Calu3 (cell line): ENCODE results near the gene AGBL1. TPM values are rescaled to one million over a fixed set of nuclear protein-coding genes. Genes with fewer than 3 reads are reported as not detected.
"Not testable (repeated sequence)": the region's sequence is repeated elsewhere in the genome, so short reads cannot be mapped to it uniquely, and the experiment has no call there.

Source experiments
- BruUV-seq: library from RNA; stranded (reverse); fragments of 400-500 nt; replicated peaks from 2 replicates; lab custom pipeline; 2021; lab: Mats Ljungman, UMichigan
- CTCF ChIA-PET: fragments of 300-600 bp; sonication (Branson Sonifier 250); formaldehyde crosslinking; loops from one replicate; lab custom pipeline; 2022; ENCODE audit warnings: antibody characterized with exemption; lab: Charles Lee
- DNase-seq: peaks from one replicate; pipeline ENCODE4 v3.0.0; 2022
- H3K27ac Mint-ChIP-seq: one replicate; pipeline ENCODE4 v1.8.0; 2022; ENCODE audit warnings: mixed read lengths; ENCODE audit not compliant: unreplicated experiment
- H3K27me3 Mint-ChIP-seq: one replicate; pipeline ENCODE4 v1.8.0; 2022; ENCODE audit warnings: mixed read lengths; ENCODE audit not compliant: unreplicated experiment
- H3K36me3 Mint-ChIP-seq: one replicate; pipeline ENCODE4 v1.8.0; 2022; ENCODE audit warnings: mild to moderate bottlenecking, moderate library complexity, mixed read lengths; ENCODE audit not compliant: insufficient read depth, unreplicated experiment
- H3K4me1 Mint-ChIP-seq: one replicate; pipeline ENCODE4 v1.8.0; 2022; ENCODE audit warnings: mild to moderate bottlenecking, low read depth, mixed read lengths; ENCODE audit not compliant: unreplicated experiment
- H3K4me3 Mint-ChIP-seq: one replicate; pipeline ENCODE4 v1.8.0; 2022; ENCODE audit warnings: mild to moderate bottlenecking, low read depth, moderate library complexity, mixed read lengths; ENCODE audit not compliant: unreplicated experiment
- H3K9me3 Mint-ChIP-seq: one replicate; pipeline ENCODE4 v1.8.0; 2022; ENCODE audit warnings: low read depth, mixed read lengths; ENCODE audit not compliant: unreplicated experiment
- intact Hi-C: fragments of 100-400 bp; cut with micrococcal nuclease; formaldehyde crosslinking; loops from one replicate; pipeline ENCODE4 v1.10.0; 2022; ENCODE audit not compliant: unreplicated experiment
- total RNA-seq: library from RNA; stranded (reverse); gene quantifications from 2 replicates; pipeline ENCODE4 v1.2.3, GENCODE V29; 2022
- TF ChIP-seq, protein P1 (sequence below): fragments of 200-600 bp; IDR thresholded peaks from one replicate; pipeline ENCODE4 v1.8.0; 2022; ENCODE audit warnings: antibody characterized with exemption; ENCODE audit not compliant: unreplicated experiment

Gene AGBL1
- total RNA-seq, 1 experiment from 2014 or later = not detected

DNA sequence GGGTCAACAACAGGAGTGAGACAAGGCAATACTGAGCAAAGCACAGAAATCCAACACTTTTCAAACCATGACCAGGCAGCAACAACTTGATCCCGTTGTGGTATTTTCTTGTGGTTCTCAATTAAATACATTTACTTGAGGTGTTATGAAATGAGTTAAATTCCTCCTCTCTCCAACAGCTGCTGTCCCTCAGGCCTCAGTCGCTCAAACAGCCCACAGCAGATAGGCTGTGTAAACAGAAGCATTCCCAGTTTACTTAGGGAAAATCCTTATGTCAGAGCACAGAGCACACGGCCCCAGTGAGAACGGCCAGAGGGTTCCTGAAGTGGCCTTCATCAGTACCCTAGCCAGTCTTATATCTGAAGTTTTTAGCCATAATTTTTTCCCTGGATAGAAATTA lies 359.9 kb downstream of the AGBL1 start:
- no peak overlapping the region for H3K4me3 Mint-ChIP-seq
- TF ChIP-seq, protein P1, sequence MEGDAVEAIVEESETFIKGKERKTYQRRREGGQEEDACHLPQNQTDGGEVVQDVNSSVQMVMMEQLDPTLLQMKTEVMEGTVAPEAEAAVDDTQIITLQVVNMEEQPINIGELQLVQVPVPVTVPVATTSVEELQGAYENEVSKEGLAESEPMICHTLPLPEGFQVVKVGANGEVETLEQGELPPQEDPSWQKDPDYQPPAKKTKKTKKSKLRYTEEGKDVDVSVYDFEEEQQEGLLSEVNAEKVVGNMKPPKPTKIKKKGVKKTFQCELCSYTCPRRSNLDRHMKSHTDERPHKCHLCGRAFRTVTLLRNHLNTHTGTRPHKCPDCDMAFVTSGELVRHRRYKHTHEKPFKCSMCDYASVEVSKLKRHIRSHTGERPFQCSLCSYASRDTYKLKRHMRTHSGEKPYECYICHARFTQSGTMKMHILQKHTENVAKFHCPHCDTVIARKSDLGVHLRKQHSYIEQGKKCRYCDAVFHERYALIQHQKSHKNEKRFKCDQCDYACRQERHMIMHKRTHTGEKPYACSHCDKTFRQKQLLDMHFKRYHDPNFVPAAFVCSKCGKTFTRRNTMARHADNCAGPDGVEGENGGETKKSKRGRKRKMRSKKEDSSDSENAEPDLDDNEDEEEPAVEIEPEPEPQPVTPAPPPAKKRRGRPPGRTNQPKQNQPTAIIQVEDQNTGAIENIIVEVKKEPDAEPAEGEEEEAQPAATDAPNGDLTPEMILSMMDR = no peak

DNA sequence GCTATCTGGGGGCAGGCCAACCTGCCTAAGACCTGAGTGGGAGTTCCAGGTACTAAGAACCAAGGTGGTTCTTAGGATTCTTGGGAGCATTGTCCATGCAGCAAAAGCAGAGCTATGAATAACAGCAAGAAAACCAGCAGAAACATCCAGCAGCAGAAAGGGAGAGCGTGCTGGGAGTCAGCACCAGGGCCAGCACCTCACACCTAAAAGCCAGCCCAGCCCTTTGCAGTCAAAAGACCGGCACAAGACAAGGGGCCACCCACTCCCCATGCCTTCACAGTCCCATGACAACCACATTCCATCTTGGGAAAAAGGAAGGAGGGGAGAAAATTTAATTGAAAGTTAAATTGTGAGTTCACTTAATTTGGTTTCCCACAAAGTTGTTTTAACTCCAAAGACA lies 364.9 kb downstream of the AGBL1 start:
- TF ChIP-seq, protein P1 = no peak
- Mint-ChIP-seq H3K4me1 (no peaks in the 10 kb centered on the region), H3K9me3 (peaks cover 15% of the 10 kb centered on the region), H3K36me3 (no peaks in the 10 kb centered on the region), H3K4me3 (no peak overlapping the region), H3K27ac (no peak overlapping the region), H3K27me3 (no peaks in the 10 kb centered on the region)
- BruUV-seq = no TSS peak
- CTCF ChIA-PET = no interaction called here
- intact Hi-C loops = no loop called here
- DNase-seq = no peak

More for the DNA sequence above, 359.9 kb downstream of the AGBL1 start:
- Mint-ChIP-seq H3K36me3 (no peaks in the 10 kb centered on the region), H3K9me3 (peaks cover 9% of the 10 kb centered on the region), H3K27ac (no peak overlapping the region), H3K4me1 (no peaks in the 10 kb centered on the region), H3K27me3 (no peaks in the 10 kb centered on the region)
- intact Hi-C loops = no loop called here
- CTCF ChIA-PET = no interaction called here
- no peak for DNase-seq
- BruUV-seq = no TSS peak

DNA sequence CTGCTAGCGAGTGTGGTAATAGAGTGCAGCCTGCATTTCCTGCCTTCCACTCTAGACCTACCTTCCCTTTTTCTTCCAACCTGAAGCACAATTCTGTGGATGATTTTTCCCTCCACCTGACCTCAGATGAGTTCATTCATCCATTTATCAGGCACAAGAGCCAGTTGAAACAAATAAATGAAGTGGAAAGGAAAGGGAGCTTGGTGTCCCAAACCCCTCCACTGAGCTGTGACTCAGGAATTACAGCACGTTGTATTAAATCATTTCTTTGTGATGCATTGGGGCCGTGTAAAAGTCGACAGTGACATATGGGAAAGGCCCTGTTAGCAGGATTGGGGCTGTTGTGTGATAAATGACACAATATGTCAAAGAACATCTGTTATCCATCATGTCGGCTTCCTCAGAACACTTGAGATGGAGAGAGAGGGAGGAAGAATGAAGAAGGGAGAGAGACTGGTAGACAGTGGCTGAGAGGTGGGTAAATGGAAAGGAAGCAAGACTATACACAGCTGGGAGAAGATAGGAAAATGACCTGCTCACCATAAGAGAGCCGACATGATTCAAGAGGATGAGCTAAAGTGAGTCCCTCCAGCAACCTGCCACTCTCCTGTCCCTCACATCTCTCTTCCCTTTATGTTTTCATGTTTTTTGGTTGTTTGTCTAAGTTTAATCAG lies 366.0 kb downstream of the AGBL1 start:
- intact Hi-C loops = no loop called here
- BruUV-seq = no TSS peak

DNA sequence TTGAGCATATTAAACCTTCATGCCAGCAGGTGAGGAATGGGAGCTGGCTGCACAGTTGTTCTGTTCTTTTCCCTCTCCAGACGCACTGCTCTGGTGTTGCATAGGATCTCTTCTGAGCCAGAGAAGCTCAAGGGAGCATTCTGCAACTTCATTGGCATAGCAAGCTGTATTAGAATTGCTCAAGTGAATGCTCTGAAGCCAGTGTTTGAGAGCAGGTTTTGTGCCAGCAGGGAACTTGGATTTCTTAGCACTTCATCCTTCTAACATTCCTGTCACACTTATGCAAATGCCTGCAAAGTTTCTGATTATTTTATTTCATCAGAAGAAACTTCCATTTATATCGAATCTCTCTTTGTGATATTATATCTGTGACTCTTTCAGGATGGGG lies 366.6 kb downstream of the AGBL1 start:
- BruUV-seq = no TSS peak
- no peak for DNase-seq
- H3K27ac Mint-ChIP-seq = no peak overlapping the region
- peaks cover 15% of the 10 kb centered on the region for H3K9me3 Mint-ChIP-seq
- H3K4me3 Mint-ChIP-seq = no peak overlapping the region
- no peaks in the 10 kb centered on the region for H3K36me3 Mint-ChIP-seq
- no peaks in the 10 kb centered on the region for H3K4me1 Mint-ChIP-seq
- intact Hi-C loops = no loop called here
- CTCF ChIA-PET = no interaction called here
- TF ChIP-seq, protein P1 = no peak
- H3K27me3 Mint-ChIP-seq = no peaks in the 10 kb centered on the region

More for the DNA sequence above, 366.0 kb downstream of the AGBL1 start:
- no peaks in the 10 kb centered on the region for H3K4me1 Mint-ChIP-seq
- no peak overlapping the region for H3K27ac Mint-ChIP-seq
- CTCF ChIA-PET = no interaction called here
- H3K9me3 Mint-ChIP-seq = peaks cover 15% of the 10 kb centered on the region
- H3K4me3 Mint-ChIP-seq = no peak overlapping the region
- TF ChIP-seq, protein P1 = no peak
- no peak for DNase-seq
- no peaks in the 10 kb centered on the region for H3K36me3 Mint-ChIP-seq
- H3K27me3 Mint-ChIP-seq = no peaks in the 10 kb centered on the region

DNA sequence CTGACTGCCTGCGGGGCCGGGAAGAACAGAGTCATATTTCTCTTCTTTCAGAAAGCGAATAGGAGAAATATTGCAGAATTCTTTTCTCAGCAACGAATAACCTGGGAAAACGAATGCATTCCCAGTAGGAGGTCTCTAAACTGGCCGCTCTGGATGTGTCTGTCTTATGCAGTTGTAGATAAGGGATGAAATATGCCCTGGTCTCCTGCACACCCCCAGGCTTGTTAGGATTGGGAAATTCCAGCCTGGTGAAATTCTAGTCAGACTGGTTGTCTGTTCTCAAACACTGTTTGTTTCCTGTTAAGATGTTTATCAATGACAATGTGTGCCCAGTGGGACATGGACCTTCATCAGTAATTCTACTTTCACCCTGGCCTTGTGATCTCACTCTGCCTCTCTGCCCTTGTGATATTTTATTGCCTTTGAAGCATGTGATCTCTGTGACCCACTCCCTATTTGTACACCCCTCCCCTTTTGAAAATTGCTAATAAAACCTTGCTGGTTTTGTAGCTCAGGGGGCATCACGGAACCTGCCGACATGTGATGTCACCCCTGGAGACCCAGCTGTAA lies 385.9 kb downstream of the AGBL1 start:
- H3K9me3 Mint-ChIP-seq = peaks cover 18% of the 10 kb centered on the region
- intact Hi-C loops, BruUV-seq: not testable (repeated sequence)

More for the DNA sequence above, 385.9 kb downstream of the AGBL1 start:
- H3K36me3 Mint-ChIP-seq, H3K4me3 Mint-ChIP-seq, H3K27me3 Mint-ChIP-seq, CTCF ChIA-PET, H3K27ac Mint-ChIP-seq, DNase-seq, H3K4me1 Mint-ChIP-seq: not testable (repeated sequence)
